ENCODE results near the gene RAP2C.

RAP2C gene

GRCh38 chrX:132219343-132219768, at the start of gene RAP2C:
TSS of gene RAP2C (minus strand) at chrX:132219447. CDS start at chrX:132217268, 2,179 bp downstream.
- Histone ChIP-seq H3K27ac (ENCODE audit: low read length) (peak within 1 kb of the TSS; percentile 74), H3K9me3 (ENCODE audit: control insufficient read depth in 2 of 2, low read length in 2 of 2) (no peaks in the 10 kb centered on the region), H3K36me3 (ENCODE audit: control insufficient read depth in 2 of 2, insufficient read depth in 2 of 2, low read length in 2 of 2) (no peaks in the 10 kb centered on the region), H3K4me1 (ENCODE audit: control insufficient read depth, insufficient read depth, low read length) (no peaks in the 10 kb centered on the region), H3K4me3 (ENCODE audit: low read length in 2 of 2) (peak within 1 kb of the TSS; percentile 76 to 78), H3K9ac (ENCODE audit: low read length in 2 of 2) (peak within 1 kb of the TSS; percentile 52 to 75), H3K27me3 (ENCODE audit: control insufficient read depth in 1 of 2, insufficient read depth in 2 of 2, low read length in 2 of 2) (peaks cover 0 to 2% of the 10 kb centered on the region in 2 donors)

DNA sequence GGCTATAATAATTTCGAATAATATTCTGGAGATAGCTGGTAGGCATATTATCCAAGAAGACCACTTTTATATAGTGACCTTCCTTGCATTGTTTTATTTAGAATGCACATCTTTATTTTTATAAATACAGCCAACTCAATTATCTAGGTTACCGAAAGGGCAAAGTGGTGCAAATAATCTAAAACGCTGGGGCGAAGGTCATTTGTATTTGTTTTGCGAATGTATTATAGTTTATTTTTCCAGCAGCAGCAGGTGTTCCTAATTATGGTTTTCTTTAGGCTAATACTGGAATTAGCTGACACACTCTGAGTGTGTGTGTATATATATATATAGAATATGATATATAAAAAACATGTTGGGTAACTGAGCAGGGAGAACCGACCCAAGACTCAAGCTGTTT, 48.1 kb upstream of the RAP2C start:
- Histone ChIP-seq H3K27ac (ENCODE audit: low read length) (no peak overlapping the region), H3K9ac (ENCODE audit: low read length in 2 of 2) (no peak overlapping the region), H3K36me3 (ENCODE audit: control insufficient read depth in 2 of 2, insufficient read depth in 2 of 2, low read length in 2 of 2) (no peaks in the 10 kb centered on the region), H3K27me3 (ENCODE audit: control insufficient read depth in 1 of 2, insufficient read depth in 2 of 2, low read length in 2 of 2) (peaks cover 0 to 2% of the 10 kb centered on the region in 2 donors), H3K9me3 (ENCODE audit: control insufficient read depth in 2 of 2, low read length in 2 of 2) (no peaks in the 10 kb centered on the region), H3K4me3 (ENCODE audit: low read length in 2 of 2) (no peak overlapping the region), H3K4me1 (ENCODE audit: control insufficient read depth, insufficient read depth, low read length) (no peaks in the 10 kb centered on the region)

DNA sequence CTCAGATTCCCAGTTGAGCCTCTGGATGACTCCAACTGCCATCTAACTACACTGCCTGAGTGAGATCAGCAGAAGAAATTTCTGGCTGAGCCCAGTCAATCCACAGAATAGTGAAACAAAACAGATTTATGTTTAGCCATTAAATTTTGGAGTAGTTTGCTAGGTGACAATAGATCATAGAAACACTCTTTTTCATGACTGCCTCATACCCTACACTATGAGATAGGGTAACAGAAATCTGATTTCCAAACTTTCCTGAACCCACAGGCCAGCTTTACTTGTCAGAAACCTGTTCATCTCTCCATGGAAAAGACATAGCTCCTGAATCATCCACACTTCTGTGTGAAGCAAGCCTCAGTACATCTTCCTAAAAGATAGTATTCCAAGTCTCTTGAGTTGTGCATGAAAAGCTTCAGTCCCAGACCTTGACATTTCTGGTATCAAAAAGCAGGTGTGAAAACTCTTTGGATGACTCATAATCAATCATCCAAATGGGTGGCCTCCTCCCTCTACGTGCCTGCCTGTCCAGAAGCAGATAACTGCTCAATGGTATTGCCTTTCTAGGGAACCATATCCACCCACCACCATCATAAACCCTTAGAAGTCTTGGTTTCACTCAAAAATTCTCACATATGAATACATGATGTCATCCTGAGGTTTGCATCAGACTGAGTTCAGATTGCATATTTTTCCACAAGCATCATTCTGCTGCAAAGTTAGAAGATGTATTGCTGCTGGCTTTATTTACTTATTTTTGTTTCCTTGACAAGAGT, 47.5 kb upstream of the RAP2C start:
- Histone ChIP-seq H3K4me1 (ENCODE audit: control insufficient read depth, insufficient read depth, low read length) (no peaks in the 10 kb centered on the region), H3K9ac (ENCODE audit: low read length in 2 of 2) (no peak overlapping the region), H3K27ac (ENCODE audit: low read length) (no peak overlapping the region), H3K36me3 (ENCODE audit: control insufficient read depth in 2 of 2, insufficient read depth in 2 of 2, low read length in 2 of 2) (no peaks in the 10 kb centered on the region), H3K9me3 (ENCODE audit: control insufficient read depth in 2 of 2, low read length in 2 of 2) (no peaks in the 10 kb centered on the region), H3K27me3 (ENCODE audit: control insufficient read depth in 1 of 2, insufficient read depth in 2 of 2, low read length in 2 of 2) (peaks cover 0 to 2% of the 10 kb centered on the region in 2 donors), H3K4me3 (ENCODE audit: low read length in 2 of 2) (no peak overlapping the region)

DNA sequence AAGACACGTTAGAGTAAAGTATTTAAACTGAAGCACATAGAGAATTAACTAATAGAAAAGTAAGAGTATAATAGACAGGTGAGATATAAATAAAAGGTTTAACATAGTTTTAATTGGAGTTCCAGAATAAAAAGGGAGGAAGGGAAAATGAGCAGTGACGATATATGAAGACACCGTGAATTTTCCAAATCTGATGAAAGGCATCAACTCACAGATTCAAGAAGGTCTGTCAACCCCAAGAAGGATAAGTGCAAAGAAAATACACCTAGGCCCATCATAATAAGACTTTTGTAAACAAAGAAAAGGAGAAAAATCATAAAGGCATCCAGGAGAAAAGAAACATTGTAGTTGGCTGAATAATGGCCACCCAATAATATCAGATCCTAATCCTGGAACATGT, 43.9 kb upstream of the RAP2C start:
- no peaks in the 10 kb centered on the region for H3K4me1 ChIP-seq (ENCODE audit: control insufficient read depth, insufficient read depth, low read length)
- H3K9me3 ChIP-seq (ENCODE audit: control insufficient read depth in 2 of 2, low read length in 2 of 2), result no peaks in the 10 kb centered on the region
- peaks cover 0 to 3% of the 10 kb centered on the region in 2 donors for H3K27me3 ChIP-seq (ENCODE audit: control insufficient read depth in 1 of 2, insufficient read depth in 2 of 2, low read length in 2 of 2)
- no peak overlapping the region for H3K9ac ChIP-seq (ENCODE audit: low read length in 2 of 2)
- no peak overlapping the region for H3K27ac ChIP-seq (ENCODE audit: low read length)
- H3K4me3 ChIP-seq (ENCODE audit: low read length in 2 of 2), result no peak overlapping the region
- H3K36me3 ChIP-seq (ENCODE audit: control insufficient read depth in 2 of 2, insufficient read depth in 2 of 2, low read length in 2 of 2), result no peaks in the 10 kb centered on the region

DNA sequence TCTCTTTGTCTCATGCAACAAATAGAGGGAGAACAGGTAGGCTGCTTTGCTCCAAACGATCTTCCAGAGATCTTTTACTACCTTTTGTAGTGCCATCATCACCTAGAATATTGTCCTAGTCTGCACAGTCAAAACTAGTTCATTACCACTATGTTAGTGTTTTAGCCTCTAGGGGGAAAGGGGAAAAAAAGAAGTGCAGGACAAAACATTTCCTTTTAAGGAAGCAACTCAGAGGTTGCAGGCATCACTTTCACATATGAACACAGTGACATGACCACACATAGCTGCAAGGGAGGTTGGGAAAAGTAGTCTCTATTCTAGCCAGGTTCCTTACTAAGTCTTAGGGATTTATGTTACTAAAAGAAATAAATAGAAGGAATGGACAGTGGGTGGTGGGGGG, 39.3 kb upstream of the RAP2C start:
- no peaks in the 10 kb centered on the region for H3K4me1 ChIP-seq (ENCODE audit: control insufficient read depth, insufficient read depth, low read length)
- no peaks in the 10 kb centered on the region for H3K36me3 ChIP-seq (ENCODE audit: control insufficient read depth in 2 of 2, insufficient read depth in 2 of 2, low read length in 2 of 2)
- peaks cover 0 to 4% of the 10 kb centered on the region in 2 donors for H3K9me3 ChIP-seq (ENCODE audit: control insufficient read depth in 2 of 2, low read length in 2 of 2)
- no peak overlapping the region for H3K27ac ChIP-seq (ENCODE audit: low read length)
- peaks cover 0 to 4% of the 10 kb centered on the region in 2 donors for H3K27me3 ChIP-seq (ENCODE audit: control insufficient read depth in 1 of 2, insufficient read depth in 2 of 2, low read length in 2 of 2)
- no peak overlapping the region for H3K4me3 ChIP-seq (ENCODE audit: low read length in 2 of 2)
- H3K9ac ChIP-seq (ENCODE audit: low read length in 2 of 2), result no peak overlapping the region

DNA sequence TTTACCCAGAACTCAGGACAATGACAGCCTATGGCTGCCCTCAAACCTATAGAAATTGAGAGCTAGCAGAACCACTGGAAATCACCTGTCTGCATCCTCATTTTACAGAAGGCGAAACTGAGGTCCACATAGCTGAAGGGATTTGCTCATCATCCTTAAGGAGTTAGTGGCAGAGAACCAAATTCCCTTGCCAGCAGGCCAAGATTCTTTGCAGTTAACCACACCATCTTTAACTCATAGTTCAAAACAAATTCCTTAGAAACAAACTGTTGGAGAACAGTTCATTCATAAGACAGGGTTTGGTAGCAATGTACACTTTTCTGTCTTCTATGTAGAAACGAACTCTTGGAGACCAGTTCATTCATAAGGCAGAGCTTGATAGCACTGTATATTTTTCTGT, 37.9 kb upstream of the RAP2C start:
- Histone ChIP-seq H3K27ac (ENCODE audit: low read length) (no peak overlapping the region), H3K36me3 (ENCODE audit: control insufficient read depth in 2 of 2, insufficient read depth in 2 of 2, low read length in 2 of 2) (no peaks in the 10 kb centered on the region), H3K9me3 (ENCODE audit: control insufficient read depth in 2 of 2, low read length in 2 of 2) (peaks cover 0 to 4% of the 10 kb centered on the region in 2 donors), H3K4me1 (ENCODE audit: control insufficient read depth, insufficient read depth, low read length) (no peaks in the 10 kb centered on the region), H3K9ac (ENCODE audit: low read length in 2 of 2) (no peak overlapping the region), H3K27me3 (ENCODE audit: control insufficient read depth in 1 of 2, insufficient read depth in 2 of 2, low read length in 2 of 2) (peaks cover 0 to 4% of the 10 kb centered on the region in 2 donors), H3K4me3 (ENCODE audit: low read length in 2 of 2) (no peak overlapping the region)

DNA sequence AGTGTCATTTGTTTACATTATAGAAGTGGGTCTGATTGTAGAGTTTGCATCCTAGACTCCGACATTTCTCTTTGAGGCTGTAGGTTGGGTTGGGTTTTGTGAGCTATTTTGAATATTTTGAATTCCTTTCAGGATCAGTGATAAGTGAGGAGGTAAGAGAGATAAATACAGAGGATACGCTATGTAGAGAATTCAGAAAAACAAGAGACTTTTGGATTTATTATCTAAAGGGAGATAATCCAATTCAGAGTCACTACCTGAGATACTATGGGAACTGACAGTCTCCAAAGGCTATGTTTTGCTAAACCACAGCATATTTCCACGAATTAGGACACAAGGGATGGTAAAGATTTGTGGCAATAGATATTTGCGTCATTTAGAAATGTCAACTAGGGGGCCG, 16.9 kb upstream of the RAP2C start:
- no peak overlapping the region for H3K27ac ChIP-seq (ENCODE audit: low read length)
- no peaks in the 10 kb centered on the region for H3K36me3 ChIP-seq (ENCODE audit: control insufficient read depth in 2 of 2, insufficient read depth in 2 of 2, low read length in 2 of 2)
- H3K9ac ChIP-seq (ENCODE audit: low read length in 2 of 2), result no peak overlapping the region
- H3K4me3 ChIP-seq (ENCODE audit: low read length in 2 of 2), result no peak overlapping the region
- peaks cover 0 to 2% of the 10 kb centered on the region in 2 donors for H3K27me3 ChIP-seq (ENCODE audit: control insufficient read depth in 1 of 2, insufficient read depth in 2 of 2, low read length in 2 of 2)
- H3K4me1 ChIP-seq (ENCODE audit: control insufficient read depth, insufficient read depth, low read length), result no peaks in the 10 kb centered on the region
- H3K9me3 ChIP-seq (ENCODE audit: control insufficient read depth in 2 of 2, low read length in 2 of 2), result no peaks in the 10 kb centered on the region

DNA sequence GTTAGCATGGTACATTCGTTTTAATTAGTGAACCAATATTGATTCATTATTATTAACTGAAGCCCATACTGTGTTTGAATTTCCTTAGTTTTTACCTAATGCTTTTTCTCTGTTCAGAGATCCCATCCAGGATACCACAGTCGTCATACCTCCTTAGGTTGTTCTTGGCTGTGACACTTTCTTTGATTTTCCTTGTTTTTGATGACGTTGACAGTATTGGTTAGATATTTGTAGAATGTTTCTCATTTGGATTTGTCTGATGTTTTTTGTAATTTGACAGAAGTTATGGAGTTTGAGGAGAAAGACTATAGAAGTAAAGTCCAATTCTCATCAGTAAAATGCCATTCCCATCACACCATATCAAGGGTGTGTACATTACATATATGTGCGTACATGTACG, 16.2 kb upstream of the RAP2C start:
- Histone ChIP-seq H3K4me1 (ENCODE audit: control insufficient read depth, insufficient read depth, low read length) (no peaks in the 10 kb centered on the region), H3K4me3 (ENCODE audit: low read length in 2 of 2) (no peak overlapping the region), H3K27ac (ENCODE audit: low read length) (no peak overlapping the region), H3K27me3 (ENCODE audit: control insufficient read depth in 1 of 2, insufficient read depth in 2 of 2, low read length in 2 of 2) (no peaks in the 10 kb centered on the region), H3K9ac (ENCODE audit: low read length in 2 of 2) (no peak overlapping the region), H3K9me3 (ENCODE audit: control insufficient read depth in 2 of 2, low read length in 2 of 2) (no peaks in the 10 kb centered on the region), H3K36me3 (ENCODE audit: control insufficient read depth in 2 of 2, insufficient read depth in 2 of 2, low read length in 2 of 2) (no peaks in the 10 kb centered on the region)

- H3K9ac ChIP-seq (ENCODE audit: low read length in 2 of 2), result no peak overlapping the region
- H3K9me3 ChIP-seq (ENCODE audit: control insufficient read depth in 2 of 2, low read length in 2 of 2), result no peaks in the 10 kb centered on the region
- no peak overlapping the region for H3K27ac ChIP-seq (ENCODE audit: low read length)
- H3K4me1 ChIP-seq (ENCODE audit: control insufficient read depth, insufficient read depth, low read length), result no peaks in the 10 kb centered on the region
- no peaks in the 10 kb centered on the region for H3K36me3 ChIP-seq (ENCODE audit: control insufficient read depth in 2 of 2, insufficient read depth in 2 of 2, low read length in 2 of 2)
- H3K27me3 ChIP-seq (ENCODE audit: control insufficient read depth in 1 of 2, insufficient read depth in 2 of 2, low read length in 2 of 2), result no peaks in the 10 kb centered on the region
- no peak overlapping the region for H3K4me3 ChIP-seq (ENCODE audit: low read length in 2 of 2)
Observed at GRCh38 chrX:132231587-132231986, 12.3 kb upstream of the RAP2C start.

- Histone ChIP-seq H3K27me3 (ENCODE audit: control insufficient read depth in 1 of 2, insufficient read depth in 2 of 2, low read length in 2 of 2) (no peaks in the 10 kb centered on the region), H3K36me3 (ENCODE audit: control insufficient read depth in 2 of 2, insufficient read depth in 2 of 2, low read length in 2 of 2) (no peaks in the 10 kb centered on the region), H3K27ac (ENCODE audit: low read length) (no peak overlapping the region), H3K4me3 (ENCODE audit: low read length in 2 of 2) (no peak overlapping the region), H3K4me1 (ENCODE audit: control insufficient read depth, insufficient read depth, low read length) (no peaks in the 10 kb centered on the region), H3K9me3 (ENCODE audit: control insufficient read depth in 2 of 2, low read length in 2 of 2) (no peaks in the 10 kb centered on the region), H3K9ac (ENCODE audit: low read length in 2 of 2) (no peak overlapping the region)
Observed at GRCh38 chrX:132227383-132228112, 8.3 kb upstream of the RAP2C start.

- H3K36me3 ChIP-seq (ENCODE audit: control insufficient read depth in 2 of 2, insufficient read depth in 2 of 2, low read length in 2 of 2), result no peaks in the 10 kb centered on the region
- no peaks in the 10 kb centered on the region for H3K9me3 ChIP-seq (ENCODE audit: control insufficient read depth in 2 of 2, low read length in 2 of 2)
- H3K27ac ChIP-seq (ENCODE audit: low read length), result no peak overlapping the region
- no peaks in the 10 kb centered on the region for H3K4me1 ChIP-seq (ENCODE audit: control insufficient read depth, insufficient read depth, low read length)
- no peak overlapping the region for H3K9ac ChIP-seq (ENCODE audit: low read length in 2 of 2)
- no peaks in the 10 kb centered on the region for H3K27me3 ChIP-seq (ENCODE audit: control insufficient read depth in 1 of 2, insufficient read depth in 2 of 2, low read length in 2 of 2)
- no peak overlapping the region for H3K4me3 ChIP-seq (ENCODE audit: low read length in 2 of 2)
Observed at GRCh38 chrX:132226169-132226568, 6.9 kb upstream of the RAP2C start.

Measured in stomach smooth muscle (tissue), 2 donors.